Measurements from ENCODE around the gene KIAA0753.
"Not testable (repeated sequence)": the region's sequence is repeated elsewhere in the genome, so short reads cannot be mapped to it uniquely, and the experiment has no call there.

KIAA0753 gene

GRCh38 chr17:6668727-6669425 is 28.4 kb upstream of the KIAA0753 start:
- DNase-seq (ENCODE audit: low spot score): no peak

GRCh38 chr17:6668219-6668618 is 27.7 kb upstream of the KIAA0753 start:
- no peak for DNase-seq (ENCODE audit: low spot score)

- no peak for DNase-seq (ENCODE audit: low spot score)
These were observed 27.0 kb upstream of the KIAA0753 start for GRCh38 chr17:6667516-6667915.

GRCh38 chr17:6666557-6666956 is 26.0 kb upstream of the KIAA0753 start:
- no peak for DNase-seq (ENCODE audit: low spot score)

GRCh38 chr17:6666077-6666521 is 25.6 kb upstream of the KIAA0753 start:
- peak; percentile 81 for DNase-seq (ENCODE audit: low spot score)

- DNase-seq (ENCODE audit: low spot score): not testable (repeated sequence)
These were observed 22.7 kb upstream of the KIAA0753 start for GRCh38 chr17:6663200-6663599.

GRCh38 chr17:6661464-6661848 is 20.9 kb upstream of the KIAA0753 start:
- no peak for DNase-seq (ENCODE audit: low spot score)

- DNase-seq (ENCODE audit: low spot score): no peak
These were observed 20.4 kb upstream of the KIAA0753 start for GRCh38 chr17:6660805-6661463.

- no peak for DNase-seq (ENCODE audit: low spot score)
These were observed 19.6 kb upstream of the KIAA0753 start for GRCh38 chr17:6660101-6660500.

GRCh38 chr17:6658411-6658810 is 17.9 kb upstream of the KIAA0753 start:
- DNase-seq (ENCODE audit: low spot score): not testable (repeated sequence)

- DNase-seq (ENCODE audit: low spot score): no peak
These were observed 17.2 kb upstream of the KIAA0753 start for GRCh38 chr17:6657633-6658287.

GRCh38 chr17:6656797-6657632 is 16.5 kb upstream of the KIAA0753 start:
- not testable (repeated sequence) for DNase-seq (ENCODE audit: low spot score)

- DNase-seq (ENCODE audit: low spot score): not testable (repeated sequence)
These were observed 15.3 kb upstream of the KIAA0753 start for GRCh38 chr17:6655732-6656361.

GRCh38 chr17:6654841-6655731 is 14.6 kb upstream of the KIAA0753 start:
- no peak for DNase-seq (ENCODE audit: low spot score)

GRCh38 chr17:6651919-6652452 is 11.5 kb upstream of the KIAA0753 start:
- DNase-seq (ENCODE audit: low spot score): no peak

GRCh38 chr17:6651354-6651918 is 10.9 kb upstream of the KIAA0753 start, which contains the start of the genes C17orf100 and MED31:
TSS of gene C17orf100 (plus strand) at chr17:6651762. CDS start at chr17:6651914, 152 bp downstream.
TSS of gene MED31 (minus strand) at chr17:6651605. CDS start at chr17:6651528, 77 bp downstream.
- DNase-seq (ENCODE audit: low spot score): peak; percentile 94

GRCh38 chr17:6648181-6648580 is 7.7 kb upstream of the KIAA0753 start:
- DNase-seq (ENCODE audit: low spot score): peak; percentile 61

GRCh38 chr17:6643451-6644125 is 3.1 kb upstream of the KIAA0753 start:
- no peak for DNase-seq (ENCODE audit: low spot score)

GRCh38 chr17:6642592-6642991 is 2.1 kb upstream of the KIAA0753 start:
- no peak for DNase-seq (ENCODE audit: low spot score)
